Measurements from ENCODE around the gene ECI1. TPM values are rescaled to one million over a fixed set of nuclear protein-coding genes. Genes with fewer than 3 reads are reported as not detected.
A peak's percentile ranks its signal among the peaks of the same experiment; 100 is the strongest.

Gene ECI1
- total RNA-seq, 1 donor from 2014 or later = 39.7 TPM

DNA sequence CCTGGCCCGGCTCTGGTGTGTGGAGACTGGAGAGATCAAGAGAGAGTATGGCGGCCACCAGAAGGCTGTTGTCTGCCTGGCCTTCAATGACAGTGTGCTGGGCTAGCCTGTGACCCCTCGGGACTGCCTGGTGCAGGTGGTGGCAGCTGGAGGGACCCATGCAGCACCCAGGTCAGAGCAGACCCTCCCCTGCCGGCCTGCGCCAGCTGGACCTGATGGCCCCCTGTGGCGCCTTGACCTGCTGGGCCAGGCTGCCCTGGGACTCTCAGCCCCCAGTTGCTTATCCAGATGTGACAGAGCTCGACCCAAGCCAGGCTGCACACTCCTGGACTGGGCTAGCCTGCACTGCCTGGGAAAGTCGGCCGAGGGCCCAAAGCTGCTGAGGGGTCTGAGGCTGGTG is 42.6 kb downstream of the ECI1 start:
- H3K27ac ChIP-seq = no peak overlapping the region
- H3K4me2 ChIP-seq = no peak overlapping the region

DNA sequence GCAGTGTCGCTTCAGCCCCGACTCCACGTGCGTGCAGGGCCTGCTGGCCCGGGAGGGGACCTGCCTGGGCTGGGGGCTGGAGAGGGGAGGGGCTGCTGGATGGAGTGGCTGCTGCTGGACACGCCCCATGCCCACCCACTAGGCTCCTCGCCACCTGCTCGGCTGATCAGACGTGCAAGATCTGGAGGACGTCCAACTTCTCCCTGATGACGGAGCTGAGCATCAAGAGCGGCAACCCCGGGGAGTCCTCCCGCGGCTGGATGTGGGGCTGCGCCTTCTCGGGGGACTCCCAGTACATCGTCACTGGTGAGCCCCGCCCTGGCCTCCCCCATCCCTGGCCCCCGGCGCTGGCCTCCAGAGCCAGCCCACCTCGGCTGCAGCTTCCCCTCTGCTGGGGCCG is 43.1 kb downstream of the ECI1 start:
- TF ChIP-seq, protein P1, sequence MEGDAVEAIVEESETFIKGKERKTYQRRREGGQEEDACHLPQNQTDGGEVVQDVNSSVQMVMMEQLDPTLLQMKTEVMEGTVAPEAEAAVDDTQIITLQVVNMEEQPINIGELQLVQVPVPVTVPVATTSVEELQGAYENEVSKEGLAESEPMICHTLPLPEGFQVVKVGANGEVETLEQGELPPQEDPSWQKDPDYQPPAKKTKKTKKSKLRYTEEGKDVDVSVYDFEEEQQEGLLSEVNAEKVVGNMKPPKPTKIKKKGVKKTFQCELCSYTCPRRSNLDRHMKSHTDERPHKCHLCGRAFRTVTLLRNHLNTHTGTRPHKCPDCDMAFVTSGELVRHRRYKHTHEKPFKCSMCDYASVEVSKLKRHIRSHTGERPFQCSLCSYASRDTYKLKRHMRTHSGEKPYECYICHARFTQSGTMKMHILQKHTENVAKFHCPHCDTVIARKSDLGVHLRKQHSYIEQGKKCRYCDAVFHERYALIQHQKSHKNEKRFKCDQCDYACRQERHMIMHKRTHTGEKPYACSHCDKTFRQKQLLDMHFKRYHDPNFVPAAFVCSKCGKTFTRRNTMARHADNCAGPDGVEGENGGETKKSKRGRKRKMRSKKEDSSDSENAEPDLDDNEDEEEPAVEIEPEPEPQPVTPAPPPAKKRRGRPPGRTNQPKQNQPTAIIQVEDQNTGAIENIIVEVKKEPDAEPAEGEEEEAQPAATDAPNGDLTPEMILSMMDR (IDR thresholded peaks at IDR 0.05) = no peak
- TF ChIP-seq EZH2 (IDR thresholded peaks at IDR 0.05) (no peak), EZH2phosphoT487 (IDR thresholded peaks at IDR 0.05) (no peak)
- Histone ChIP-seq H3K9ac (no peak overlapping the region), H2AFZ (replicated peaks) (no peak overlapping the region), H3K4me2 (no peak overlapping the region), H4K20me1 (ENCODE audit: low read depth) (peaks cover 29% of the 10 kb centered on the region), H3K4me1 (peaks cover 12% of the 10 kb centered on the region), H3K27me3 (no peaks in the 10 kb centered on the region), H3K36me3 (no peaks in the 10 kb centered on the region), H3K27ac (no peak overlapping the region), H3K4me3 (no peak overlapping the region), H3K9me3 (ENCODE audit: low read depth) (no peaks in the 10 kb centered on the region), H3K79me2 (ENCODE audit: low read depth) (peaks cover 30% of the 10 kb centered on the region), H3F3A (ENCODE audit: low read depth) (peaks cover 36% of the 10 kb centered on the region)
- H3K36me3 Mint-ChIP-seq = peaks cover 12% of the 10 kb centered on the region
- no peak overlapping the region for H3K4me3 Mint-ChIP-seq
- DNase-seq (ENCODE audit: low spot score) = no peak
- peaks cover 18% of the 10 kb centered on the region for H3K27me3 Mint-ChIP-seq (ENCODE audit: insufficient read depth, low read depth)
- no peak overlapping the region for H3K27ac Mint-ChIP-seq
- H3K9me3 Mint-ChIP-seq = no peaks in the 10 kb centered on the region
- H3K4me1 Mint-ChIP-seq = peaks cover 27% of the 10 kb centered on the region

More for the DNA sequence above, 42.6 kb downstream of the ECI1 start:
- H3K4me1 Mint-ChIP-seq = peaks cover 31% of the 10 kb centered on the region
- H3K9ac ChIP-seq = no peak overlapping the region
- no peak overlapping the region for H3K4me3 ChIP-seq
- no peaks in the 10 kb centered on the region for H3K27me3 ChIP-seq
- H3K9me3 Mint-ChIP-seq = no peaks in the 10 kb centered on the region
- H3K27ac Mint-ChIP-seq = no peak overlapping the region
- H3K4me1 ChIP-seq = peaks cover 16% of the 10 kb centered on the region
- DNase-seq (ENCODE audit: low spot score) = no peak
- no peaks in the 10 kb centered on the region for H3K36me3 ChIP-seq
- peaks cover 40% of the 10 kb centered on the region for H3F3A ChIP-seq (ENCODE audit: low read depth)
- H3K36me3 Mint-ChIP-seq = peaks cover 12% of the 10 kb centered on the region
- H4K20me1 ChIP-seq (ENCODE audit: low read depth) = peaks cover 34% of the 10 kb centered on the region
- peaks cover 18% of the 10 kb centered on the region for H3K27me3 Mint-ChIP-seq (ENCODE audit: insufficient read depth, low read depth)
- H3K79me2 ChIP-seq (ENCODE audit: low read depth) = peaks cover 35% of the 10 kb centered on the region
- no peaks in the 10 kb centered on the region for H3K9me3 ChIP-seq (ENCODE audit: low read depth)
- H2AFZ ChIP-seq (replicated peaks) = no peak overlapping the region
- no peak overlapping the region for H3K4me3 Mint-ChIP-seq
- TF ChIP-seq, protein P1 (IDR thresholded peaks at IDR 0.05) = no peak
- no peak for TF ChIP-seq EZH2 (IDR thresholded peaks at IDR 0.05)
- TF ChIP-seq EZH2phosphoT487 (IDR thresholded peaks at IDR 0.05) = no peak

DNA sequence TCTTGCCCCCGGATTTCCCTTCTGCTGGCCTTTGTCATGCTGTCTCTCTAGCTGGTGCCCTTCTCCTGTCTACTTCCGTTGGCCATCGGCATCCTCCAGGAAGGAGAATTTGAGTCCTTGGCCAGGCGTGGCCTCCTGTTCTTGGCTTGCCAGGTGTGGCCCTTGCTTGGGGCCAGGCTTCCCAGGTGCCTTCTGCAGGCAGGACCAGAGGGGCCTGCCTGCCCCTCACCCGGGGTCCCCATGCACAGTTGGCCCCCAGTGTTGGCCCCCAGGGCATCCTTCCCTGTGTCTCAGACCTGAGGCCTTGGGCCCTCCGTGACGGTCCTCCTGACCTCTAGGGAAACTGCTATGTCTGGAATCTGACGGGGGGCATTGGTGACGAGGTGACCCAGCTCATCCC is 43.5 kb downstream of the ECI1 start:
- Mint-ChIP-seq H3K36me3 (peaks cover 11% of the 10 kb centered on the region), H3K9me3 (no peaks in the 10 kb centered on the region), H3K4me1 (peaks cover 22% of the 10 kb centered on the region), H3K27ac (no peak overlapping the region), H3K4me3 (peak overlapping the region; percentile 75), H3K27me3 (ENCODE audit: insufficient read depth, low read depth) (peaks cover 18% of the 10 kb centered on the region)
- no peaks in the 10 kb centered on the region for H3K36me3 ChIP-seq
- H3F3A ChIP-seq (ENCODE audit: low read depth) = peaks cover 33% of the 10 kb centered on the region
- DNase-seq (ENCODE audit: low spot score) = no peak
- H2AFZ ChIP-seq (replicated peaks) = no peak overlapping the region
- peaks cover 25% of the 10 kb centered on the region for H4K20me1 ChIP-seq (ENCODE audit: low read depth)
- no peak overlapping the region for H3K27ac ChIP-seq
- no peak overlapping the region for H3K4me3 ChIP-seq
- H3K9ac ChIP-seq = no peak overlapping the region
- peaks cover 26% of the 10 kb centered on the region for H3K79me2 ChIP-seq (ENCODE audit: low read depth)
- no peaks in the 10 kb centered on the region for H3K27me3 ChIP-seq
- TF ChIP-seq, protein P1 (IDR thresholded peaks at IDR 0.05) = no peak
- TF ChIP-seq EZH2 (IDR thresholded peaks at IDR 0.05) (no peak), EZH2phosphoT487 (IDR thresholded peaks at IDR 0.05) (no peak)
- no peaks in the 10 kb centered on the region for H3K9me3 ChIP-seq (ENCODE audit: low read depth)
- H3K4me2 ChIP-seq = no peak overlapping the region
- H3K4me1 ChIP-seq = peaks cover 8% of the 10 kb centered on the region

Data from neural progenitor cell (in vitro differentiated cells).